ENCODE results near the gene RBM5. TPM values are rescaled to one million over a fixed set of nuclear protein-coding genes. Genes with fewer than 3 reads are reported as not detected.

RBM5 gene
- total RNA-seq, 1 donor from 2014 or later, result 372 TPM

GRCh38 chr3:50050361-50050760, 38.4 kb upstream of the RBM5 start:
- no peak for TF ChIP-seq EZH2phosphoT487 (IDR thresholded peaks at IDR 0.05)
- TF ChIP-seq EZH2 (IDR thresholded peaks at IDR 0.05), result no peak
- TF ChIP-seq, protein P1, sequence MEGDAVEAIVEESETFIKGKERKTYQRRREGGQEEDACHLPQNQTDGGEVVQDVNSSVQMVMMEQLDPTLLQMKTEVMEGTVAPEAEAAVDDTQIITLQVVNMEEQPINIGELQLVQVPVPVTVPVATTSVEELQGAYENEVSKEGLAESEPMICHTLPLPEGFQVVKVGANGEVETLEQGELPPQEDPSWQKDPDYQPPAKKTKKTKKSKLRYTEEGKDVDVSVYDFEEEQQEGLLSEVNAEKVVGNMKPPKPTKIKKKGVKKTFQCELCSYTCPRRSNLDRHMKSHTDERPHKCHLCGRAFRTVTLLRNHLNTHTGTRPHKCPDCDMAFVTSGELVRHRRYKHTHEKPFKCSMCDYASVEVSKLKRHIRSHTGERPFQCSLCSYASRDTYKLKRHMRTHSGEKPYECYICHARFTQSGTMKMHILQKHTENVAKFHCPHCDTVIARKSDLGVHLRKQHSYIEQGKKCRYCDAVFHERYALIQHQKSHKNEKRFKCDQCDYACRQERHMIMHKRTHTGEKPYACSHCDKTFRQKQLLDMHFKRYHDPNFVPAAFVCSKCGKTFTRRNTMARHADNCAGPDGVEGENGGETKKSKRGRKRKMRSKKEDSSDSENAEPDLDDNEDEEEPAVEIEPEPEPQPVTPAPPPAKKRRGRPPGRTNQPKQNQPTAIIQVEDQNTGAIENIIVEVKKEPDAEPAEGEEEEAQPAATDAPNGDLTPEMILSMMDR (IDR thresholded peaks at IDR 0.05), result no peak

DNA sequence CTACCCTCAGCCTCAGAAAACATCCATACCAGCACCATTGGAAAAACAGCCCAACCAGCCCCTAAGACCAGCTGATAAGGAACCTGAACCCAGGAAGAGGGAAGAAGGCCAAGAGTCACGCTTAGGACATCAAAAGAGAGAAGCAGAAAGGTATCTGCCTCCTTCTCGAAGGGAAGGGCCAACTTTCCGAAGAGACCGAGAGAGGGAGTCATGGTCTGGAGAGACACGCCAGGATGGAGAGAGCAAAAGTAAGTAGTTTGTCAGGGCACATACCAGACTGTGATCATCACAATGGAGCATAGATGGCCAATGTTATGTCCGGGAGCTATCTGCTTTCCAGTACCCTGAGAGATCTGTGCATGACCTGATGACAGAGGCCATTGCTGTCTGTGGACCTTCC, 31.0 kb upstream of the RBM5 start:
- Mint-ChIP-seq H3K4me1 (no peaks in the 10 kb centered on the region), H3K9me3 (no peaks in the 10 kb centered on the region), H3K36me3 (peaks cover 50% of the 10 kb centered on the region), H3K4me3 (no peak overlapping the region), H3K27ac (no peak overlapping the region), H3K27me3 (ENCODE audit: insufficient read depth, low read depth) (peaks cover 2% of the 10 kb centered on the region)
- no peak overlapping the region for H3K4me2 ChIP-seq
- H3F3A ChIP-seq (ENCODE audit: low read depth), result no peaks in the 10 kb centered on the region
- H3K4me1 ChIP-seq, result no peaks in the 10 kb centered on the region
- no peaks in the 10 kb centered on the region for H3K9me3 ChIP-seq (ENCODE audit: low read depth)
- H3K27ac ChIP-seq, result no peak overlapping the region
- H3K4me3 ChIP-seq, result no peak overlapping the region
- no peak for DNase-seq (ENCODE audit: low spot score)
- H2AFZ ChIP-seq (replicated peaks), result no peak overlapping the region
- no peaks in the 10 kb centered on the region for H4K20me1 ChIP-seq (ENCODE audit: low read depth)
- peaks cover 24% of the 10 kb centered on the region for H3K36me3 ChIP-seq
- no peak overlapping the region for H3K9ac ChIP-seq
- H3K79me2 ChIP-seq (ENCODE audit: low read depth), result no peaks in the 10 kb centered on the region
- H3K27me3 ChIP-seq, result no peaks in the 10 kb centered on the region
- TF ChIP-seq EZH2phosphoT487 (IDR thresholded peaks at IDR 0.05), result no peak
- TF ChIP-seq, protein P1 (IDR thresholded peaks at IDR 0.05), result no peak
- TF ChIP-seq EZH2 (IDR thresholded peaks at IDR 0.05), result no peak

More at GRCh38 chr3:50050361-50050760, 38.4 kb upstream of the RBM5 start:
- H3K36me3 Mint-ChIP-seq, result peaks cover 35% of the 10 kb centered on the region
- peaks cover 1% of the 10 kb centered on the region for H3K27me3 Mint-ChIP-seq (ENCODE audit: insufficient read depth, low read depth)
- no peak overlapping the region for H3K27ac Mint-ChIP-seq
- H3K9ac ChIP-seq, result no peak overlapping the region
- no peaks in the 10 kb centered on the region for H3K4me1 Mint-ChIP-seq
- no peaks in the 10 kb centered on the region for H3K4me1 ChIP-seq
- no peaks in the 10 kb centered on the region for H3K9me3 ChIP-seq (ENCODE audit: low read depth)
- H3K27me3 ChIP-seq, result no peaks in the 10 kb centered on the region
- no peaks in the 10 kb centered on the region for H3K79me2 ChIP-seq (ENCODE audit: low read depth)
- H3K4me3 Mint-ChIP-seq, result no peak overlapping the region
- H3K4me2 ChIP-seq, result no peak overlapping the region
- H3K36me3 ChIP-seq, result no peaks in the 10 kb centered on the region
- no peaks in the 10 kb centered on the region for H3F3A ChIP-seq (ENCODE audit: low read depth)
- H3K27ac ChIP-seq, result no peak overlapping the region
- no peak for DNase-seq (ENCODE audit: low spot score)
- H2AFZ ChIP-seq (replicated peaks), result no peak overlapping the region
- no peaks in the 10 kb centered on the region for H3K9me3 Mint-ChIP-seq
- H3K4me3 ChIP-seq, result no peak overlapping the region
- peaks cover 10% of the 10 kb centered on the region for H4K20me1 ChIP-seq (ENCODE audit: low read depth)

DNA sequence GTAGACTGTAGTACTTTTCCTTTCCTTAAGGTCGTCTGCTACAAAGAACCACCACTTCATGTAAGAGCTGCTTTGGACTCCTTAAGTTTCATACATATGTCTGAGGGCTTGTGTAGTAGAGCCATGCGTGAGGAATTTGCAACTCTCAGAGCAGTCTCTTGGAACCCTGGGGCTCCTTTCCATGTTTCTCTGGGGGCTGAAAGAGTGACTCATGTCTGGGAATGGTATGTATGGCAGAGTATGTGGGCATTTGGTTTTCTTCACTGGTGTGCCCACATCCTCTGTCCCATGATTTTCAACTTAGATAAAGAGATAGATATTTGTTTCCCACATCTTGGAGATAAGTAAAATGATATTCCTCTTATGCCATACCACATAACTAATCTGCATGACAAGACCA, 20.6 kb upstream of the RBM5 start:
- H3K36me3 Mint-ChIP-seq, result peaks cover 46% of the 10 kb centered on the region
- no peaks in the 10 kb centered on the region for H3K79me2 ChIP-seq (ENCODE audit: low read depth)
- no peak overlapping the region for H2AFZ ChIP-seq (replicated peaks)
- no peaks in the 10 kb centered on the region for H3K9me3 Mint-ChIP-seq
- H3K4me1 ChIP-seq, result no peaks in the 10 kb centered on the region
- H3K36me3 ChIP-seq, result peaks cover 15% of the 10 kb centered on the region
- no peak overlapping the region for H3K27ac Mint-ChIP-seq
- no peaks in the 10 kb centered on the region for H3K4me1 Mint-ChIP-seq
- H3K9ac ChIP-seq, result no peak overlapping the region
- no peaks in the 10 kb centered on the region for H3K27me3 ChIP-seq
- no peak overlapping the region for H3K4me2 ChIP-seq
- no peak for TF ChIP-seq EZH2phosphoT487 (IDR thresholded peaks at IDR 0.05)
- no peak for TF ChIP-seq EZH2 (IDR thresholded peaks at IDR 0.05)
- TF ChIP-seq, protein P1 (IDR thresholded peaks at IDR 0.05), result no peak
- no peak overlapping the region for H3K27ac ChIP-seq
- H3K4me3 ChIP-seq, result no peak overlapping the region
- H3K27me3 Mint-ChIP-seq (ENCODE audit: insufficient read depth, low read depth), result peaks cover 2% of the 10 kb centered on the region
- H3K4me3 Mint-ChIP-seq, result no peak overlapping the region
- no peak for DNase-seq (ENCODE audit: low spot score)
- H3K9me3 ChIP-seq (ENCODE audit: low read depth), result no peaks in the 10 kb centered on the region
- no peaks in the 10 kb centered on the region for H4K20me1 ChIP-seq (ENCODE audit: low read depth)
- no peaks in the 10 kb centered on the region for H3F3A ChIP-seq (ENCODE audit: low read depth)

Measured in neural progenitor cell (in vitro differentiated cells).